HG02884 (cell line): Measurements from ENCODE around the gene SEMA6C.

Experiments
- ATAC-seq: cut with Tn5 transposase; IDR thresholded peaks from one replicate; pipeline ENCODE4 v1.9.1; 2021; ENCODE audit warnings: mild to moderate bottlenecking, moderate library complexity; ENCODE audit not compliant: unreplicated experiment

The SEMA6C gene

GRCh38 chr1:151158751-151159251, 12.4 kb upstream of the SEMA6C start:
- ATAC-seq: no peak

- ATAC-seq: no peak
Observed at GRCh38 chr1:151158326-151158725, 11.9 kb upstream of the SEMA6C start.

- peak; percentile 46 for ATAC-seq
Observed at GRCh38 chr1:151157067-151157531, 10.7 kb upstream of the SEMA6C start.

- ATAC-seq: peak; percentile 63
Observed at GRCh38 chr1:151156515-151156819, 10.0 kb upstream of the SEMA6C start, which contains the start of gene TNFAIP8L2. Gene TNFAIP8L2, plus strand, starts transcription at chr1:151156649. Its CDS starts 2,049 bp downstream, at chr1:151158698.

GRCh38 chr1:151147665-151148064, 1.2 kb upstream of the SEMA6C start:
- no peak for ATAC-seq

GRCh38 chr1:151147132-151147503, 687 bp upstream of the SEMA6C start:
- ATAC-seq: no peak

GRCh38 chr1:151146072-151146411, 389 bp downstream of the SEMA6C start:
- no peak for ATAC-seq

GRCh38 chr1:151145304-151146071, 943 bp downstream of the SEMA6C start:
- no peak for ATAC-seq

GRCh38 chr1:151144474-151145303, 1.7 kb downstream of the SEMA6C start:
- no peak for ATAC-seq

GRCh38 chr1:151143986-151144385, 2.4 kb downstream of the SEMA6C start:
- no peak for ATAC-seq

GRCh38 chr1:151143057-151143435, 3.4 kb downstream of the SEMA6C start:
- ATAC-seq: no peak

- ATAC-seq: no peak
Observed at GRCh38 chr1:151142411-151143056, 3.9 kb downstream of the SEMA6C start.

- no peak for ATAC-seq
Observed at GRCh38 chr1:151137789-151138188, 8.6 kb downstream of the SEMA6C start.

GRCh38 chr1:151135433-151136385, 10.7 kb downstream of the SEMA6C start:
- no peak for ATAC-seq

GRCh38 chr1:151134991-151135390, 11.4 kb downstream of the SEMA6C start:
- ATAC-seq: no peak

- no peak for ATAC-seq
Observed at GRCh38 chr1:151134396-151134795, 12.0 kb downstream of the SEMA6C start.

GRCh38 chr1:151133018-151133806, 13.2 kb downstream of the SEMA6C start:
- no peak for ATAC-seq

GRCh38 chr1:151132335-151133017, 14.0 kb downstream of the SEMA6C start:
- no peak for ATAC-seq

GRCh38 chr1:151131701-151132334, 14.6 kb downstream of the SEMA6C start:
- no peak for ATAC-seq
